Mucosa of descending colon (tissue), 3 donors: ENCODE data around the gene DALRD3. TPM values are rescaled to one million over a fixed set of nuclear protein-coding genes. Genes with fewer than 3 reads are reported as not detected.

Experiments used
- ATAC-seq: fragments of 200-7000 bp; cut with Tn5 transposase; one replicate; pipeline ENCODE4 v1.9.1; 2020; ENCODE audit warnings: mild to moderate bottlenecking, moderate library complexity
- DNase-seq, 3 donors: peaks; one replicate each; pipeline ENCODE4 v3.0.0-alpha.2; 2020
- H3K36me3 ChIP-seq: fragments of 200-600 bp; one replicate; pipeline ENCODE4 v1.8.0; 2021; ENCODE audit warnings: low read depth, mild to moderate bottlenecking
- H3K4me1 ChIP-seq: fragments of 200-600 bp; one replicate; pipeline ENCODE4 v1.8.0; 2021; ENCODE audit warnings: low read depth, mild to moderate bottlenecking
- H3K4me3 ChIP-seq: fragments of 200-600 bp; one replicate; pipeline ENCODE4 v1.8.0; 2021; ENCODE audit warnings: mild to moderate bottlenecking
- H3K9me3 ChIP-seq: fragments of 200-600 bp; one replicate; pipeline ENCODE4 v1.8.0; 2021; ENCODE audit warnings: mild to moderate bottlenecking
- intact Hi-C, 2 donors: fragments of 100-400 bp; cut with DNase I in 1 of 2; cut with micrococcal nuclease in 1 of 2; formaldehyde crosslinking; loops; one replicate each; pipeline versions ENCODE4 v1.11.0 to v1.11.1; 2022; cut with DNase I, micrococcal nuclease
- total RNA-seq, 3 donors: library from RNA; stranded (reverse); fragmentation: NEBNext Ultra II Directional in 2 of 3; extraction: Animal tissue kit (Norgen Biotek cat#: 25700) in 2 of 3; gene quantifications; one replicate each; pipeline versions ENCODE4 v1.2.1 to v1.2.4, GENCODE V29; 2021 to 2023
- TF ChIP-seq, protein P1 (sequence below): fragments of 200-600 bp; IDR thresholded peaks from one replicate; pipeline ENCODE4 v1.8.0; 2022; ENCODE audit warnings: antibody characterized with exemption, mild to moderate bottlenecking
- donor health status: DM: no; HTN: no; CAD: no; lungs with moderate emphysema.
- donor health status: DM: no; HTN: no; CAD: no.
- donor health status: DM: no; HTN: yes; CAD: no.

The DALRD3 gene
- total RNA-seq, 3 donors from 2014 or later = 16.7 to 32.7 (median 18.9) TPM

DNA sequence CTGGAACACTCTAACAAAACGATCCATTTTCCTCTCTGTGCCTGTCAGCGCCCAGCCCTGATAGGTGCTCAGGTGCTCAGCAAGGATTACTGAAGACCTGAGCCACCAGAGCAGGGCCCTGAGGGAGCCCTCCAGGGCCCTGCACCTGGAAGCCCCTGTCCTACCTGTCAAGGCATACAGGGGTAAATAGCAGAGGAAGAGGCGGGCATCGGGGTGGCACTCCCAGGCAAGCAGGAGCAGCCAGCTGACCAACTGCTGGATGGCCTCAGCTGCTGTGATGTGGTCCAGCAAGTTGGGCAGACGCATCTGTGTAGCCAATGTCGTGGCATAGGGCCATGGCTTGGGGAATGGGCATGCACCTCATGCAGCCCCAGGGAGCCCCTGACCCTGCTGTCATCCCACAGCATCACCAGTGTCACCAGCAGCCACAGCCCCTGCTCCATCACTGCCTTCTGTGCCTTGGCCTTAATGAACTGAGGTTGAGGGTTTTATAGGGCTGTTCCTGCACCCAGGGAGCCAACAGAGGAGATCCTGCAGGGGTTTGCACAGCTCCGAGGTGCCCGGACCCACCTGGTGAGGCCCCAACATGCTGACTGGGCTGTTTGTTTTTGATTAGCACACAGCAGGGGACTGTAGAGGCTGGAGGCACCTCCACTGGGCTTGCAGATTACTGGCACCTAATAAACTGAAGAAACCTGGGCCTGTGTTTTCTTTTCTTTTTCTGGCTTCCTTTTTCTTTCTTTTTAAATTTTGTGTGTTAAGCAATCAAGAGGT lies 19.1 kb downstream of the DALRD3 start:
- no peaks in the 10 kb centered on the region for H3K36me3 ChIP-seq
- intact Hi-C loops = no loop called here

DNA sequence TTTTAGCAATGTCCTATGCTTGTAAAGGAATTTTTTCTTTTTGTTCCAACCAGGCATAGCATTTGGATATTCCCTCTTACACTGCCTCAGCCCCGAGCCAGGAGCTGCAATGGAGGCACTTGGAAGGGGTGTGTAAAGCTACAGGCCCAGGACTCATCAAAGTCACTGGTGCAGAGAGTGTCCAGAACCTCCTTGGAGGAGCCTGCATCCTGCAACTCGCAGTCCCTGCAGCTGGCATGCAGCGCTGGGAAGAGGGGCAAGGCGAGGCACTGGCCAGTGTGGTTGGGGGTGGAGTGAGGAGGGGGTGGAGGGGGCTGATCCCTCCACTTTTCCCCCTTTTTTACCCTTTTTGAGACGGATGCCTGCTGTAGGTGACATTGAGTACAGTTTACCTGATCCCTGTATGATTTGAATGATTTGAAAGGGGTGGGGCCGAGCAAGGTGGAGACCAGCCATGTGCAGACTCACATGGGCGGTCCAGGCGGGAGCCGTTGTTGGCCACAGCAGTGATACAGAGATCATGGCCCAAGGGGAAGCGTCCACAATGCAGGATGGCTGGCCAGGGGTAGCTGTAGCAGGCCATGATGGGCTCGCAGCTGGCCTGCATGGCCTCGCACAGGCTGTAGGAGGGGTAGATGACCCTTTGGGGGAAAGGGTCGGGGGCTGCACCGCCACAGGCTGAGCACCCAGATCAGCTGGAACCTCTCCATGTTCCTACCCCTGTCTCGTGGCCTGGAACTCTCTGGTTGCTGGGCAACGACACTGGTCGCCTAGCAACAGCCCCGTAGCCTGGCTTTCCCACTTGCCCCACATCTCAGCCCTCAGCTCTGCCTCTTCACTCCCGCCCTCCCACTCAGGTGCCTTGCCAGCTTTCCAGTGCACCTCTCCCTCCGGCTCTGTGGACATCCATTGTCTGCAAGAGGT lies 20.4 kb downstream of the DALRD3 start:
- ATAC-seq = no peak
- TF ChIP-seq, protein P1, sequence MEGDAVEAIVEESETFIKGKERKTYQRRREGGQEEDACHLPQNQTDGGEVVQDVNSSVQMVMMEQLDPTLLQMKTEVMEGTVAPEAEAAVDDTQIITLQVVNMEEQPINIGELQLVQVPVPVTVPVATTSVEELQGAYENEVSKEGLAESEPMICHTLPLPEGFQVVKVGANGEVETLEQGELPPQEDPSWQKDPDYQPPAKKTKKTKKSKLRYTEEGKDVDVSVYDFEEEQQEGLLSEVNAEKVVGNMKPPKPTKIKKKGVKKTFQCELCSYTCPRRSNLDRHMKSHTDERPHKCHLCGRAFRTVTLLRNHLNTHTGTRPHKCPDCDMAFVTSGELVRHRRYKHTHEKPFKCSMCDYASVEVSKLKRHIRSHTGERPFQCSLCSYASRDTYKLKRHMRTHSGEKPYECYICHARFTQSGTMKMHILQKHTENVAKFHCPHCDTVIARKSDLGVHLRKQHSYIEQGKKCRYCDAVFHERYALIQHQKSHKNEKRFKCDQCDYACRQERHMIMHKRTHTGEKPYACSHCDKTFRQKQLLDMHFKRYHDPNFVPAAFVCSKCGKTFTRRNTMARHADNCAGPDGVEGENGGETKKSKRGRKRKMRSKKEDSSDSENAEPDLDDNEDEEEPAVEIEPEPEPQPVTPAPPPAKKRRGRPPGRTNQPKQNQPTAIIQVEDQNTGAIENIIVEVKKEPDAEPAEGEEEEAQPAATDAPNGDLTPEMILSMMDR = no peak
- no peak for DNase-seq
- Histone ChIP-seq H3K4me1 (no peaks in the 10 kb centered on the region), H3K36me3 (no peaks in the 10 kb centered on the region), H3K4me3 (no peak overlapping the region), H3K9me3 (no peaks in the 10 kb centered on the region)
- intact Hi-C loops = no loop called here

More for the DNA sequence above, 19.1 kb downstream of the DALRD3 start:
- no peaks in the 10 kb centered on the region for H3K9me3 ChIP-seq
- TF ChIP-seq, protein P1 = no peak
- DNase-seq (peak in 1 of 3 donors; percentile 24), ATAC-seq (no peak)
- H3K4me3 ChIP-seq = no peak overlapping the region
- no peaks in the 10 kb centered on the region for H3K4me1 ChIP-seq

DNA sequence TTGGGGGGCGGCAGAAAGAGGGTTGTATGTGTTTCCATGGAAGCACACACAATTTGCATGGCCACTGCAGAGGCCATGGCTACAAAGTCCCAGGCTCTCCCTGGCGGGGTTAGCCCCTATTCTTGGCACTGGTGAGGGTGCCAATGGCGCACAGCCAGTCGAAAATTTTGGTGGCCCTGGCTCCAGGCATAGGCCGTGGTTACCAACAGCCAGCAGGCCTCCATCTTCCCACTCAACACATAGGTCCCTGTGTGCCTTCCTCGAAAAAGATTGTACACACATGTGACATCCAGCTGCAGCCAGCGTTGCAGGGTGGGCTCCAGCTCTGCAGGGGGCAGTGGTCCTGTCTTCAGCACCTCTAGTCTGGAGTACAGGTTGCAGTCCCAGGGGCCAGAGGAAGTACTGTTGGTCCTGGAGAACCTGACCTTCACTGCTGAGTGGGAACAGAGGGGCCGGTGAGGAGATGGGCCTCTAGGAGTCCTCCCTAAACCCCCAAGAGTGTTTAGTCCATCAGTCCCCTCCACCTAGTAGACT lies 21.2 kb downstream of the DALRD3 start:
- peaks cover 3% of the 10 kb centered on the region for H3K4me1 ChIP-seq
- DNase-seq = no peak
- no peak for ATAC-seq
- no peak overlapping the region for H3K4me3 ChIP-seq
- no peaks in the 10 kb centered on the region for H3K36me3 ChIP-seq
- intact Hi-C loops = no loop called here
- TF ChIP-seq, protein P1 = no peak
- H3K9me3 ChIP-seq = no peaks in the 10 kb centered on the region

DNA sequence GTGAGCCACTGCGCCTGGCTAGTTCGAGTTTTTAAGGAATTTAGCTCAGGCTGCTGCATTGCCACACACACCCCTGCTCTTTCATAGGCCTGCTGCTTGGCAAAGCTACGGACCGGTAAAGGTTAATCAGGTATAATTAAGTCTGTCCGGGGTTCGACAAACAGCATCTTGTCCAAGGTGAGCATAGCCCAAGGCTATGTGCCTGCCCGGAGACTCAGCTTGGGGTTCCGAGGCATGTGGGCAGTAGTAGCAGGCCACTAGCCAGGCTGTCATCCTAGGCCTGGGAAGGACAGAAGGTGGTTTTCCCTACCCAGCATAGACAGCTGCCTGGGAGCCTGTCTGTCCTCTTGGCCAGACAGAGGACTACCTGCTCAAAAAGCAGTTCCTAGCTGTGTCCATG lies 21.7 kb downstream of the DALRD3 start:
- TF ChIP-seq, protein P1 = no peak
- Histone ChIP-seq H3K4me1 (peaks cover 8% of the 10 kb centered on the region), H3K9me3 (no peaks in the 10 kb centered on the region), H3K4me3 (no peak overlapping the region), H3K36me3 (no peaks in the 10 kb centered on the region)
- ATAC-seq (no peak), DNase-seq (no peak)
- intact Hi-C loops = no loop called here

DNA sequence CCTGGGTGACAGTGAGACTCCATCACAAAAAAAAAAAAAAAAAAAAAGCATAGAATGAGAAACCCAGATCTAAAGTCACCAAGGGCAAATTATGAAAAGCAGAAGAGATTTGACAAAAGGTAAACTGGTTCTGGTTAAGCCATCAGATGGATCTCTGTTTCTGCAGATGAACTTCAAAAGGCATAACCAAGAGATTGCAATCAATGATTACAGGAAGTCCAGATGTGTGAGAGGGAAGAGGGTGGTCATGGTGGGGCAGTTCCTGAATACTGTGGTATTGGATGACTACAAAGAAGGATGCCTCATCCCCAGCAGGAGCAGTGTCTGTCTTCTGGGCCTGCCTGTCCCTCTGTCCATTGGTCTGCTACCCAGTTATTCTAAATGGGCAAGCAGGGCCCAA lies 24.5 kb downstream of the DALRD3 start:
- no peak overlapping the region for H3K4me3 ChIP-seq
- H3K9me3 ChIP-seq = no peaks in the 10 kb centered on the region
- TF ChIP-seq, protein P1 = no peak
- DNase-seq (no peak), ATAC-seq (no peak)
- intact Hi-C loops = no loop called here
- H3K36me3 ChIP-seq = no peaks in the 10 kb centered on the region
- H3K4me1 ChIP-seq = peaks cover 24% of the 10 kb centered on the region
